Measurements from ENCODE around the gene PIK3R5.

DNA sequence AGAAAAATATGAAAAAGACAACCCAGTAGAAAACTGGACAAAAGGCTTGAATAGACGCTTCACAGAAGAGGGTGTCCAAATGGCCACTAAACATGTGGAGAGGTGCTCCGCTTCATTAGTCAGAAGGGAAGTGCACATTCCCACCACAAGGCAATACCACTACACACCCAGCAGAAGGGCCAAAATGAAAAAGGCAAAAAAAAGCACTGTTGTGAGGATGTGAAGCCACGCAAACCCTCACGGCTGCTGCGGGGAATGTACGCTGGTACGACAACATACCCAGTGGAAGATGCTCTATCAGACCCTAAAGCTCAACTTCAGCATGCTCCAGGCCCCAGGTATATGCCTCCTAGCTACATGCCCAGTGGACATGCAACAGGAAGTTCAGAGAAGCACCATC, 17.0 kb downstream of the PIK3R5 start:
- TF ChIP-seq, protein P1, sequence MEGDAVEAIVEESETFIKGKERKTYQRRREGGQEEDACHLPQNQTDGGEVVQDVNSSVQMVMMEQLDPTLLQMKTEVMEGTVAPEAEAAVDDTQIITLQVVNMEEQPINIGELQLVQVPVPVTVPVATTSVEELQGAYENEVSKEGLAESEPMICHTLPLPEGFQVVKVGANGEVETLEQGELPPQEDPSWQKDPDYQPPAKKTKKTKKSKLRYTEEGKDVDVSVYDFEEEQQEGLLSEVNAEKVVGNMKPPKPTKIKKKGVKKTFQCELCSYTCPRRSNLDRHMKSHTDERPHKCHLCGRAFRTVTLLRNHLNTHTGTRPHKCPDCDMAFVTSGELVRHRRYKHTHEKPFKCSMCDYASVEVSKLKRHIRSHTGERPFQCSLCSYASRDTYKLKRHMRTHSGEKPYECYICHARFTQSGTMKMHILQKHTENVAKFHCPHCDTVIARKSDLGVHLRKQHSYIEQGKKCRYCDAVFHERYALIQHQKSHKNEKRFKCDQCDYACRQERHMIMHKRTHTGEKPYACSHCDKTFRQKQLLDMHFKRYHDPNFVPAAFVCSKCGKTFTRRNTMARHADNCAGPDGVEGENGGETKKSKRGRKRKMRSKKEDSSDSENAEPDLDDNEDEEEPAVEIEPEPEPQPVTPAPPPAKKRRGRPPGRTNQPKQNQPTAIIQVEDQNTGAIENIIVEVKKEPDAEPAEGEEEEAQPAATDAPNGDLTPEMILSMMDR (conservative IDR thresholded peaks at IDR 0.05; ENCODE audit: low read length) = no peak
- TF ChIP-seq EZH2phosphoT487 (IDR thresholded peaks at IDR 0.05; ENCODE audit: borderline replicate concordance, low read depth, low read length) = no peak

Measured in OCI-LY7 (cell line).